BJ (cell line): ENCODE results near the gene FAM89B. TPM values are rescaled to one million over a fixed set of nuclear protein-coding genes. Genes with fewer than 3 reads are reported as not detected.
A peak's percentile ranks its signal among the peaks of the same experiment; 100 is the strongest.

Experiments
- CTCF ChIA-PET: fragments of 350-600 bp; formaldehyde crosslinking; extraction: SDS; loops from one replicate; lab custom pipeline; 2021; ENCODE audit warnings: antibody characterized with exemption, inconsistent platforms; lab: Yijun Ruan, JAX
- POLR2A ChIA-PET: fragments of 300-600 bp; sonication (Branson Sonifier 250); formaldehyde crosslinking; extraction: SDS; loops from one replicate; lab custom pipeline; 2021; ENCODE audit warnings: antibody characterized with exemption; lab: Charles Lee
- DNase-seq: peaks from one replicate; pipeline ENCODE4 v3.0.0-alpha.2; 2011; ENCODE audit warnings: low read depth
- H3K27me3 ChIP-seq: 2 replicates; pipeline ENCODE4 v1.6.0; 2011; ENCODE audit warnings: low read length; ENCODE audit not compliant: control insufficient read depth, insufficient read depth
- H3K36me3 ChIP-seq: 2 replicates; pipeline ENCODE4 v1.5.1; 2011; ENCODE audit warnings: low read length; ENCODE audit not compliant: control insufficient read depth, insufficient read depth
- H3K4me3 ChIP-seq: 2 replicates; pipeline ENCODE4 v1.5.1; 2011; ENCODE audit warnings: low read depth, mild to moderate bottlenecking, control low read depth, low read length
- polyA plus RNA-seq: library from polyadenylated mRNA; depleted of rRNA; stranded (reverse); fragments of >200 nt; gene quantifications from 2 replicates; pipeline ENCODE4 v1.2.3, GENCODE V29; 2011
- TF ChIP-seq, protein P1 (sequence below): IDR thresholded peaks from 2 replicates; pipeline ENCODE4 v1.5.1; 2011; ENCODE audit warnings: low read depth, mild to moderate bottlenecking, control low read depth, inconsistent platforms, low read length, moderate library complexity; ENCODE audit not compliant: insufficient read depth

Gene FAM89B
- polyA plus RNA-seq, 1 experiment = 56.9 TPM

DNA sequence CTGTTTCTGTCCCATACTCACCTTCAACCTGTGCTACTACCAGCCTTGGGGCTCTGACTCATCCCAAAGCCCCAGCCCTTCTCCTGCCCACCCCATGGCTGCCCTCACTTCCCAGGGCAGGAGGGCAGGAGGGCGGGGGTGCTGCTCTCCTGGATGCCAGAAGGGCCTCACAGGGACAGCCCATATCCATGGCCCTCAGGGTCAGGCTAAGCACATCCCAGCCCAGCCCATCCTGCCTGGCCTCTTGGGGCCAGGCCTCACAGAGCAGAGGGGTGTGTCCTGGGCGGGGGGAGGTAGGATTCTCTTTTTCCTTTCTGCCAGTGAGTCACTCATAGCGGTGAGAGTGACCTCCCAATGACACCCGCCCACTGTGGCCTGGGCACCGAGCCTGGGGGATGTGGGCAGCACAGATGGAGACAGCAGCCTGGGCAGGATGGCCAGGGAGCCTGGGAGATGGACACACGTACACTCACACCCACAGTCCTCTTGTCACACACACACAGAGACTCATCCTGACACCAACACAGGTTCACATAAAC, 16.6 kb upstream of the FAM89B start:
- Histone ChIP-seq H3K4me3 (peak overlapping the region; percentile 12), H3K36me3 (peaks cover 27% of the 10 kb centered on the region), H3K27me3 (no peaks in the 10 kb centered on the region)
- TF ChIP-seq, protein P1, sequence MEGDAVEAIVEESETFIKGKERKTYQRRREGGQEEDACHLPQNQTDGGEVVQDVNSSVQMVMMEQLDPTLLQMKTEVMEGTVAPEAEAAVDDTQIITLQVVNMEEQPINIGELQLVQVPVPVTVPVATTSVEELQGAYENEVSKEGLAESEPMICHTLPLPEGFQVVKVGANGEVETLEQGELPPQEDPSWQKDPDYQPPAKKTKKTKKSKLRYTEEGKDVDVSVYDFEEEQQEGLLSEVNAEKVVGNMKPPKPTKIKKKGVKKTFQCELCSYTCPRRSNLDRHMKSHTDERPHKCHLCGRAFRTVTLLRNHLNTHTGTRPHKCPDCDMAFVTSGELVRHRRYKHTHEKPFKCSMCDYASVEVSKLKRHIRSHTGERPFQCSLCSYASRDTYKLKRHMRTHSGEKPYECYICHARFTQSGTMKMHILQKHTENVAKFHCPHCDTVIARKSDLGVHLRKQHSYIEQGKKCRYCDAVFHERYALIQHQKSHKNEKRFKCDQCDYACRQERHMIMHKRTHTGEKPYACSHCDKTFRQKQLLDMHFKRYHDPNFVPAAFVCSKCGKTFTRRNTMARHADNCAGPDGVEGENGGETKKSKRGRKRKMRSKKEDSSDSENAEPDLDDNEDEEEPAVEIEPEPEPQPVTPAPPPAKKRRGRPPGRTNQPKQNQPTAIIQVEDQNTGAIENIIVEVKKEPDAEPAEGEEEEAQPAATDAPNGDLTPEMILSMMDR = no peak
- ChIA-PET POLR2A (interaction anchor here (0.6 kb wide), 1 partner anchor 20 kb away, joined by 3 read pairs; the partner anchor contains the start of gene EHBP1L1), CTCF (interaction anchor here (0.6 to 3.4 kb wide), 4 partner anchors 15 to 56 kb away, joined by 3 to 26 read pairs (median 6); partner anchors contain the start of gene FAM89B)
- peak; percentile 80 for DNase-seq

DNA sequence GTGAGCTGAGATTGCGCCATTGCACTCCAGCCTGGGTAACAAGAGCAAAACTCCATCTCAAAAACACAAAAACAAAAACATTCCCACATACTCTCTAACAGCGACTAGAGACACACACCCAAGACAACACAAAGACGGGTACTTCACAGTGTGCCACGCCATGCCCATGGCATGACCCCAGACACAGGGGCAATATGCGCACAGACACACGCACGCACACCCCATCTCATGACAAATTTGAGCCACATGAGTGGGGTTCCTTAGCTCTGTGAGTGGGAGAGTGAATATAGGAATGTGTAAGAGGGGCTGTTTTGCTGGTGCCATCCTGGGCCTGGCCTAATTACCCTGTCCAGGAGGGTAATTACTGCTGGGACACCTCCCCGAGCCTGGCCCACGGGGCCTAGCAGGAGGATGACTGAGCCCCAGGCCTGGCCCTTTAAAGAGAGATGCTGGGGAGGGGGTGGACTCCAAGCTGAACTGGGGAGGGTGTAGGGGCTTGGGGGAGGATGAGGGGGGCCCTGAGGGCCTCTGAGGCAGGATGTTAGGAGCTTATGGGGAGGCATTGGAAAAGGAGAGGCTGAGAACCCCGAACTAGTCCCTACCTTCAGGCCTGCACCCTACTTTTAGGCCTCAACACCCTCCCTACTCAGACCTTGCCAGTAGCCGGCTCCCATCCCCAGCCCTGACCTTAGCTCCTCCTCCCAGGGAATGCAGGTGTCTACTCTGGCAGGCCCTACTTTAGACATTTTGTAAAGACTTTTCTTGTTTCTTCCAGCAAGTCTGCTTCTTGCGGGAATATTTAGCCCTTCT, 15.7 kb upstream of the FAM89B start:
- ChIA-PET CTCF (interaction anchor here (0.8 to 3.4 kb wide), 5 partner anchors 12 to 240 kb away, joined by 3 to 26 read pairs (median 3); no protein-coding TSS in a partner anchor), POLR2A (interaction anchor here (0.6 to 1.0 kb wide), 3 partner anchors 105 to 342 kb away, joined by 3 read pairs; no protein-coding TSS in a partner anchor)
- no peaks in the 10 kb centered on the region for H3K27me3 ChIP-seq
- H3K36me3 ChIP-seq = peaks cover 18% of the 10 kb centered on the region
- TF ChIP-seq, protein P1 = no peak
- DNase-seq = no peak
- H3K4me3 ChIP-seq = peak overlapping the region; percentile 70

DNA sequence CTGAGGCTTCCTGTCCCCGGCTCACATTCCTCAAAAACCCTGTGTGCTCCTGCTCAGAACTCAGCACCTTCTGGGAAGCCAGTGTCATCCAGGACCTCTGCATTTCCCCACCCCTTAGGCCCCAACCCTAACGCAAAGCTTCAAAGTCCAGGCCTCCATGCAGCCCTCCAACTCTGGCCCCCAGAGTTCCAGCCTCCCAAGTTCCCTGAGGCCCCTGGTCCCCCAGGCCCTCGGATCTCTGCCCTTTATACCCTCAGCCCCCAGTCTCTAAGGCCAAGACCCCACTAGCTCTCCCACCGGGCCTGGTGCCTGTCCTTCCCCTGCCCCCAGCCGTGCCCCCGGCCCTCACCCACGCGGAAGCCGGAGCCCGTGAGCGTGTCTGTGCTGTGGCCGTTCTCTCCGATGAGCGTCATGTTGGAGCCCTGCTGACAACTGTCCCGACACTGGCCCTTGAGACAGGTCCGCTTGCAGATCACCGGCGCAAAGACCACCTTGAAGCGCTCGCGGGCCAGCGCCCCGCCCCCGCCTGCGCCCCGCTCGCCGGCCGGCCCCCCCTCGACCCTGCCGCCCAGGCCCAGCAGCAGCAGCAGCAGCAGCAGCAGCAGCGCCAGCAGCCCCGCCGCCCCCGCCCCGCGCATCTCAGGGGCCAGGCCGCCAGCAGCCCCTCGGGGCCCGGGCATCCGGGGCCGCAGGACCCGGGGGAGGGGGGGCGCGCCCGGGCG, 14.9 kb upstream of the FAM89B start:
- Histone ChIP-seq H3K36me3 (peaks cover 11% of the 10 kb centered on the region), H3K27me3 (no peaks in the 10 kb centered on the region), H3K4me3 (peak overlapping the region; percentile 70)
- ChIA-PET CTCF (interaction anchor here (0.9 to 3.4 kb wide), 4 partner anchors 13 to 241 kb away, joined by 3 to 26 read pairs (median 4); no protein-coding TSS in a partner anchor), POLR2A (interaction anchor here (0.6 to 1.0 kb wide), 3 partner anchors 104 to 341 kb away, joined by 3 read pairs; no protein-coding TSS in a partner anchor)
- TF ChIP-seq, protein P1 = no peak
- DNase-seq = no peak

DNA sequence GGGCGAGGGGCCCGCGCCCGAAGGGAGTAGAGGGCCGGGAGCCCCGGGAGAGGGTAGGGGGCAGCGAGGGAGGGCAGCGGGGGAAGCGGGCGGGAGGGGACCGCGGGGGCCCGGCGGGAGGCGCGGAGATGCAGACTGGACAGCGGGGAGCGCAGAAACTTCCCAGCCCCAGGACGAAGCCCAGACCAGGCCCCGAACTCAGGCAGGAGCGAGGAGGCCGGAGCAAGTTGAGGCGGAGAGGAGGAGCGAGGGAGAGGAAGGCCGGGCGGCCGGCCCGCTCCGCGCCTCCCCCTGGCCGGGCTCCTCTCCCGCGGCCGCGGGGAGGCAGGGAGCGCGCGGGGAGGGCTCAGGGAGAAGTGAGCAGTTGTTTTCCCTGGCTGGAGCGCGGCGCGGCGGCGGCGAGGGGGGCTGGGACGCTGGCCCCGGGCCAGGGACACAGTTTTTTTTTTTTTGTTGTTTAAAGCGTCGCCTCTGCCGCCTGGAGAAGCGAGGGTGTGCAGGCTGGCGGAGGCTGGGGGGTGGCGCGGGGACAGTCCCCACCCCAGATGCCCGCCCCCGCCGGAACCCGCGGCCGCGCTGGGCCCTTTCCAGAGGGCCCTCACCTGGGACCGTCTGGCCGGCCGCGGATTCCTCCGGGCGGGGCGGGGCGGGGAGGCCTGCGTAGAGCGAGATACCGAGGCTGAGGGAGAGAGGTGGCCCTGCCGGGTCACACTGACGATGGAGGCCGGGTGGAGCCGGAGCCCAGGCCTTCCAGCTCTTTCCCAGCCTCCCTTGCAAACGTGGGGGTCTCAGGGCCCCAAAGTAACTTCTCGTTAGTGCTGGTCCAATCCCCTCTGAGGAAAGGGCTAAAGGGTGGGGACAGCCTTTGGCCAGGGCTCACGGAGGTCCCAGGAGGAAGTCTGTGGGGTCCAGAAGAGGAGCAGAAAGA, 14.1 kb upstream of the FAM89B start, which contains the start of gene LTBP3:
Gene LTBP3 (minus strand): TSS at position 358 of the 928 bp plus-strand sequence. CDS start 400 bp downstream, outside the sequence.
- peaks cover 5% of the 10 kb centered on the region for H3K36me3 ChIP-seq
- ChIA-PET CTCF (interaction anchor here (3.0 to 4.5 kb wide), 2 partner anchors 13 to 17 kb away, joined by 20 to 31 read pairs; partner anchors contain the start of gene ZNRD2), POLR2A (interaction anchor here (0.8 kb wide), 1 partner anchor 300 kb away, joined by 3 read pairs; no protein-coding TSS in a partner anchor)
- no peaks in the 10 kb centered on the region for H3K27me3 ChIP-seq
- H3K4me3 ChIP-seq = peak within 1 kb of the TSS; percentile 70
- TF ChIP-seq, protein P1 = 0 out of 2 replicates have a peak, but pooled peaks have one; percentile 2
- DNase-seq = no peak
